Measurements from ENCODE around the gene SPIRE1.
"Not testable (repeated sequence)": the region's sequence is repeated elsewhere in the genome, so short reads cannot be mapped to it uniquely, and the experiment has no call there.

- not testable (repeated sequence) for TF ChIP-seq CTCF, POLR2A, POLR2AphosphoS5, EP300 (IDR thresholded peaks at IDR 0.05)
These were observed 247.2 kb downstream of the SPIRE1 start for GRCh38 chr18:12410747-12411146.

All from stomach (tissue), 4 donors.